Memory B cell (primary cell): ENCODE measurements around the gene CCL11.
"Not testable (repeated sequence)": the region's sequence is repeated elsewhere in the genome, so short reads cannot be mapped to it uniquely, and the experiment has no call there.

Experiments used
- ATAC-seq: fragments of 150-1000 bp; cut with Tn5 transposase; 2 replicates; pipeline ENCODE4 v1.10.0; 2021; ENCODE audit warnings: low read depth, mild to moderate bottlenecking, moderate library complexity
- DNase-seq, 2 donors: peaks; one replicate each; pipeline ENCODE4 v3.0.0; 2022; ENCODE audit warnings: low spot score in 2 of 2
- H3K27ac Mint-ChIP-seq: one replicate; pipeline ENCODE4 v1.8.0; 2022; ENCODE audit warnings: mild to moderate bottlenecking, moderate library complexity, mixed read lengths
- H3K27me3 Mint-ChIP-seq: one replicate; pipeline ENCODE4 v1.8.0; 2022; ENCODE audit warnings: mixed read lengths
- H3K36me3 Mint-ChIP-seq: one replicate; pipeline ENCODE4 v1.8.0; 2022; ENCODE audit warnings: mild to moderate bottlenecking, mixed read lengths
- H3K4me1 Mint-ChIP-seq: one replicate; pipeline ENCODE4 v1.8.0; 2022; ENCODE audit warnings: mixed read lengths
- H3K4me3 Mint-ChIP-seq: one replicate; pipeline ENCODE4 v1.8.0; 2022; ENCODE audit warnings: mild to moderate bottlenecking, moderate library complexity, mixed read lengths
- H3K9me3 Mint-ChIP-seq: one replicate; pipeline ENCODE4 v1.8.0; 2022; ENCODE audit warnings: mixed read lengths

CCL11 gene

GRCh38 chr17:34307110-34307509 is 21.6 kb downstream of the CCL11 start:
- Mint-ChIP-seq H3K4me3 (no peak overlapping the region), H3K27me3 (peaks cover 6% of the 10 kb centered on the region), H3K36me3 (no peaks in the 10 kb centered on the region), H3K9me3 (no peaks in the 10 kb centered on the region), H3K27ac (no peak overlapping the region), H3K4me1 (no peaks in the 10 kb centered on the region)
- ATAC-seq (no peak), DNase-seq (no peak)

GRCh38 chr17:34308371-34308770 is 22.8 kb downstream of the CCL11 start:
- no peak for ATAC-seq
- Mint-ChIP-seq H3K36me3 (no peaks in the 10 kb centered on the region), H3K4me3 (no peak overlapping the region), H3K27ac (no peak overlapping the region), H3K9me3 (no peaks in the 10 kb centered on the region), H3K4me1 (no peaks in the 10 kb centered on the region), H3K27me3 (peaks cover 16% of the 10 kb centered on the region)
- DNase-seq, result no peak

GRCh38 chr17:34311291-34311690 is 25.7 kb downstream of the CCL11 start:
- no peaks in the 10 kb centered on the region for H3K4me1 Mint-ChIP-seq
- no peaks in the 10 kb centered on the region for H3K9me3 Mint-ChIP-seq
- H3K27ac Mint-ChIP-seq, result no peak overlapping the region
- peaks cover 16% of the 10 kb centered on the region for H3K27me3 Mint-ChIP-seq
- H3K4me3 Mint-ChIP-seq, result no peak overlapping the region
- DNase-seq (no peak), ATAC-seq (no peak)
- no peaks in the 10 kb centered on the region for H3K36me3 Mint-ChIP-seq

GRCh38 chr17:34312080-34312479 is 26.5 kb downstream of the CCL11 start:
- H3K36me3 Mint-ChIP-seq, result no peaks in the 10 kb centered on the region
- no peak for DNase-seq
- H3K4me1 Mint-ChIP-seq, result no peaks in the 10 kb centered on the region
- H3K27ac Mint-ChIP-seq, result no peak overlapping the region
- ATAC-seq, result no peak
- H3K9me3 Mint-ChIP-seq, result no peaks in the 10 kb centered on the region
- no peak overlapping the region for H3K4me3 Mint-ChIP-seq
- H3K27me3 Mint-ChIP-seq, result peaks cover 16% of the 10 kb centered on the region

- peaks cover 17% of the 10 kb centered on the region for H3K27me3 Mint-ChIP-seq
- no peak overlapping the region for H3K4me3 Mint-ChIP-seq
- DNase-seq (no peak), ATAC-seq (no peak)
- no peaks in the 10 kb centered on the region for H3K9me3 Mint-ChIP-seq
- H3K36me3 Mint-ChIP-seq, result no peaks in the 10 kb centered on the region
- H3K4me1 Mint-ChIP-seq, result no peaks in the 10 kb centered on the region
- H3K27ac Mint-ChIP-seq, result no peak overlapping the region
Observed at GRCh38 chr17:34313164-34313563, 27.6 kb downstream of the CCL11 start.

GRCh38 chr17:34314279-34314678 is 28.7 kb downstream of the CCL11 start:
- Mint-ChIP-seq H3K27ac (no peak overlapping the region), H3K27me3 (peaks cover 17% of the 10 kb centered on the region), H3K4me3 (no peak overlapping the region), H3K36me3 (no peaks in the 10 kb centered on the region), H3K9me3 (no peaks in the 10 kb centered on the region), H3K4me1 (no peaks in the 10 kb centered on the region)
- no peak for DNase-seq
- no peak for ATAC-seq

- Mint-ChIP-seq H3K27me3 (peaks cover 7% of the 10 kb centered on the region), H3K27ac (no peak overlapping the region), H3K9me3 (peaks cover 2% of the 10 kb centered on the region), H3K4me3 (no peak overlapping the region), H3K4me1 (no peaks in the 10 kb centered on the region), H3K36me3 (no peaks in the 10 kb centered on the region)
- ATAC-seq, result no peak
- DNase-seq, result no peak
Observed at GRCh38 chr17:34318474-34318873, 32.9 kb downstream of the CCL11 start.

GRCh38 chr17:34319039-34319483 is 33.5 kb downstream of the CCL11 start, which contains the start of gene CCL8:
Gene CCL8 (plus strand): TSS chr17:34319435. CDS start chr17:34319502, 67 bp downstream.
- H3K4me3 Mint-ChIP-seq, result no peak within 1 kb of the TSS
- peaks cover 7% of the 10 kb centered on the region for H3K27me3 Mint-ChIP-seq
- H3K4me1 Mint-ChIP-seq, result no peaks in the 10 kb centered on the region
- DNase-seq (no peak), ATAC-seq (no peak)
- peaks cover 6% of the 10 kb centered on the region for H3K9me3 Mint-ChIP-seq
- H3K36me3 Mint-ChIP-seq, result no peaks in the 10 kb centered on the region
- H3K27ac Mint-ChIP-seq, result no peak within 1 kb of the TSS

GRCh38 chr17:34321964-34322363 is 36.4 kb downstream of the CCL11 start:
- DNase-seq (no peak), ATAC-seq (no peak)
- Mint-ChIP-seq H3K36me3 (no peaks in the 10 kb centered on the region), H3K4me3 (no peak overlapping the region), H3K9me3 (peaks cover 13% of the 10 kb centered on the region), H3K27me3 (peaks cover 14% of the 10 kb centered on the region), H3K4me1 (no peaks in the 10 kb centered on the region), H3K27ac (no peak overlapping the region)

GRCh38 chr17:34327580-34327979 is 42.0 kb downstream of the CCL11 start:
- not testable (repeated sequence) for H3K27ac Mint-ChIP-seq, DNase-seq, H3K4me1 Mint-ChIP-seq, ATAC-seq, H3K4me3 Mint-ChIP-seq, H3K36me3 Mint-ChIP-seq
- Mint-ChIP-seq H3K27me3 (peaks cover 16% of the 10 kb centered on the region), H3K9me3 (peaks cover 13% of the 10 kb centered on the region)

GRCh38 chr17:34337701-34338100 is 52.2 kb downstream of the CCL11 start:
- Mint-ChIP-seq H3K9me3 (peaks cover 2% of the 10 kb centered on the region), H3K4me3 (no peak overlapping the region), H3K27ac (no peak overlapping the region), H3K36me3 (no peaks in the 10 kb centered on the region), H3K4me1 (no peaks in the 10 kb centered on the region), H3K27me3 (peaks cover 18% of the 10 kb centered on the region)
- DNase-seq (no peak), ATAC-seq (no peak)
